ENCODE measurements around the gene AGPS. TPM values are rescaled to one million over a fixed set of nuclear protein-coding genes. Genes with fewer than 3 reads are reported as not detected.
A peak's percentile ranks its signal among the peaks of the same experiment; 100 is the strongest.
"Not testable (repeated sequence)": the region's sequence is repeated elsewhere in the genome, so short reads cannot be mapped to it uniquely, and the experiment has no call there.

Gene AGPS
- total and polyA plus RNA-seq, 7 donors, result 13.1 to 37.5 (median 22.0) TPM

- intact Hi-C loops (cut with DNase I), result no loop called here
- 80 to 92% methylated on average over 2 of the region's 2 CpGs for WGBS, 2 donors
- no peak overlapping the region for H3K27ac ChIP-seq
Measured at GRCh38 chr2:177347570-177347969, 45.0 kb upstream of the AGPS start.

GRCh38 chr2:177348118-177348654 is 44.4 kb upstream of the AGPS start:
- peaks cover 0 to 21% (median 9%) of the 10 kb centered on the region in 4 donors for H3K4me1 ChIP-seq
- DNase-seq, result no peak
- no peak overlapping the region for H3K4me3 ChIP-seq
- no peak overlapping the region for H3K27ac ChIP-seq
- no peaks in the 10 kb centered on the region for H3K9me3 ChIP-seq
- no peaks in the 10 kb centered on the region for H3K27me3 ChIP-seq
- H3K36me3 ChIP-seq, result no peaks in the 10 kb centered on the region
- TF ChIP-seq POLR2AphosphoS5 (IDR thresholded peaks at IDR 0.05) (no peak), POLR2A (IDR thresholded peaks at IDR 0.05) (no peak)
- WGBS, 2 donors, result 64 to 76% methylated on average over 7 of the region's 7 CpGs
- intact Hi-C loops (cut with DNase I), result no loop called here

More at GRCh38 chr2:177347570-177347969, 45.0 kb upstream of the AGPS start:
- Histone ChIP-seq H3K9me3 (no peaks in the 10 kb centered on the region), H3K4me3 (no peak overlapping the region), H3K36me3 (no peaks in the 10 kb centered on the region), H3K4me1 (peaks cover 0 to 15% (median 4%) of the 10 kb centered on the region in 4 donors), H3K27me3 (no peaks in the 10 kb centered on the region)
- TF ChIP-seq CTCF (IDR thresholded peaks at IDR 0.05) (no peak), EP300 (IDR thresholded peaks at IDR 0.05) (no peak), POLR2A (IDR thresholded peaks at IDR 0.05) (no peak), POLR2AphosphoS5 (IDR thresholded peaks at IDR 0.05) (no peak)
- no peak for DNase-seq

- Histone ChIP-seq H3K36me3 (no peaks in the 10 kb centered on the region), H3K4me3 (no peak overlapping the region), H3K27ac (peak overlapping the region in 1 of 4 donors; percentile 14), H3K4me1 (peaks cover 0 to 25% (median 13%) of the 10 kb centered on the region in 4 donors), H3K27me3 (no peaks in the 10 kb centered on the region), H3K9me3 (no peaks in the 10 kb centered on the region)
- 94 to 97% methylated on average over 3 of the region's 3 CpGs for WGBS, 2 donors
- intact Hi-C loops (cut with DNase I), result no loop called here
- TF ChIP-seq CTCF (IDR thresholded peaks at IDR 0.05) (no peak), POLR2A (IDR thresholded peaks at IDR 0.05) (no peak), EP300 (IDR thresholded peaks at IDR 0.05) (no peak), POLR2AphosphoS5 (IDR thresholded peaks at IDR 0.05) (no peak)
- no peak for DNase-seq
Measured at GRCh38 chr2:177348733-177349693, 43.6 kb upstream of the AGPS start.

- 86 to 92% methylated on average over 1 of the region's 1 CpG for WGBS, 2 donors
- H3K9me3 ChIP-seq; H3K36me3 ChIP-seq; intact Hi-C loops (cut with DNase I); DNase-seq; H3K4me3 ChIP-seq; H3K27me3 ChIP-seq: not testable (repeated sequence)
- Histone ChIP-seq H3K4me1 (peaks cover 0 to 25% (median 13%) of the 10 kb centered on the region in 4 donors), H3K27ac (peak overlapping the region in 1 of 4 donors; percentile 14)
Measured at GRCh38 chr2:177350624-177351023, 41.9 kb upstream of the AGPS start.

- H3K27ac ChIP-seq; H3K4me3 ChIP-seq; DNase-seq; intact Hi-C loops (cut with DNase I); H3K27me3 ChIP-seq; H3K36me3 ChIP-seq; H3K9me3 ChIP-seq: not testable (repeated sequence)
- peaks cover 0 to 25% (median 13%) of the 10 kb centered on the region in 4 donors for H3K4me1 ChIP-seq
- 89 to 95% methylated on average over 1 of the region's 1 CpG for WGBS, 2 donors
Measured at GRCh38 chr2:177351121-177351520, 41.5 kb upstream of the AGPS start.

- 11 to 13% methylated on average over 4 of the region's 4 CpGs for WGBS, 2 donors
- TF ChIP-seq CTCF (IDR thresholded peaks at IDR 0.05), result no peak
- no peak for TF ChIP-seq POLR2A (IDR thresholded peaks at IDR 0.05)
- TF ChIP-seq POLR2AphosphoS5 (IDR thresholded peaks at IDR 0.05), result no peak
- no peak for TF ChIP-seq EP300 (IDR thresholded peaks at IDR 0.05)
- intact Hi-C loops (cut with DNase I), result no loop called here
- Histone ChIP-seq H3K9me3 (no peaks in the 10 kb centered on the region), H3K36me3 (no peaks in the 10 kb centered on the region), H3K4me3 (no peak overlapping the region), H3K27ac (peak overlapping the region; percentile 40 to 73 (median 62)), H3K4me1 (peaks cover 0 to 25% (median 13%) of the 10 kb centered on the region in 4 donors), H3K27me3 (no peaks in the 10 kb centered on the region)
- DNase-seq, result no peak
Measured at GRCh38 chr2:177352441-177353186, 40.0 kb upstream of the AGPS start.
